ENCODE measurements around the gene SRGAP1. TPM values are rescaled to one million over a fixed set of nuclear protein-coding genes. Genes with fewer than 3 reads are reported as not detected.

SRGAP1 gene
- total and polyA plus RNA-seq, 2 of the 13 experiments (the other 11 are each of a cell fraction or from before 2014, with no cell fraction given): 1.6 to 3.4 TPM

DNA sequence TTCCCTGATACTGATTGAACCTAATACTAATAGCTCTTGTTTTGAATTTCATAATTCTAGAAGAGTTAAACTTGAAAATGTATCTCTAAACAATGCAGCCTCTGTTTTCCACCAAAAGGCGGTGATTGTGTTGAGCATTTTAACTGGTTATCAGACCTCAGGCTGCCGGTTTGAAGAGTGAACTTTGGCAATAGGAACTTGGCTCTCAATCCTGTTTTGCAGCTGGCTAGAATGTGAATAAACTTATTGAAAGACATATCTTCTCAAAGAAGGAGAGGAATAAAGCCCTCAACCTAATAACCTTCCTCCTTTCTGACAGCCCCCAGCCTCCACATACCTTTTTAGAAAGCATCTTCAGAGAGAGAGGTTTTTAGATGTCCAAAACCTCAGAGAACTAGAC, 105.4 kb downstream of the SRGAP1 start (continued):
- TF ChIP-seq, protein P1, sequence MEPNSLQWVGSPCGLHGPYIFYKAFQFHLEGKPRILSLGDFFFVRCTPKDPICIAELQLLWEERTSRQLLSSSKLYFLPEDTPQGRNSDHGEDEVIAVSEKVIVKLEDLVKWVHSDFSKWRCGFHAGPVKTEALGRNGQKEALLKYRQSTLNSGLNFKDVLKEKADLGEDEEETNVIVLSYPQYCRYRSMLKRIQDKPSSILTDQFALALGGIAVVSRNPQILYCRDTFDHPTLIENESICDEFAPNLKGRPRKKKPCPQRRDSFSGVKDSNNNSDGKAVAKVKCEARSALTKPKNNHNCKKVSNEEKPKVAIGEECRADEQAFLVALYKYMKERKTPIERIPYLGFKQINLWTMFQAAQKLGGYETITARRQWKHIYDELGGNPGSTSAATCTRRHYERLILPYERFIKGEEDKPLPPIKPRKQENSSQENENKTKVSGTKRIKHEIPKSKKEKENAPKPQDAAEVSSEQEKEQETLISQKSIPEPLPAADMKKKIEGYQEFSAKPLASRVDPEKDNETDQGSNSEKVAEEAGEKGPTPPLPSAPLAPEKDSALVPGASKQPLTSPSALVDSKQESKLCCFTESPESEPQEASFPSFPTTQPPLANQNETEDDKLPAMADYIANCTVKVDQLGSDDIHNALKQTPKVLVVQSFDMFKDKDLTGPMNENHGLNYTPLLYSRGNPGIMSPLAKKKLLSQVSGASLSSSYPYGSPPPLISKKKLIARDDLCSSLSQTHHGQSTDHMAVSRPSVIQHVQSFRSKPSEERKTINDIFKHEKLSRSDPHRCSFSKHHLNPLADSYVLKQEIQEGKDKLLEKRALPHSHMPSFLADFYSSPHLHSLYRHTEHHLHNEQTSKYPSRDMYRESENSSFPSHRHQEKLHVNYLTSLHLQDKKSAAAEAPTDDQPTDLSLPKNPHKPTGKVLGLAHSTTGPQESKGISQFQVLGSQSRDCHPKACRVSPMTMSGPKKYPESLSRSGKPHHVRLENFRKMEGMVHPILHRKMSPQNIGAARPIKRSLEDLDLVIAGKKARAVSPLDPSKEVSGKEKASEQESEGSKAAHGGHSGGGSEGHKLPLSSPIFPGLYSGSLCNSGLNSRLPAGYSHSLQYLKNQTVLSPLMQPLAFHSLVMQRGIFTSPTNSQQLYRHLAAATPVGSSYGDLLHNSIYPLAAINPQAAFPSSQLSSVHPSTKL (CRISPR knock-in tag; IDR thresholded peaks at IDR 0.05): peak; percentile 39; the same call in 1 of the 2 replicates
- TF ChIP-seq PLRG1 (conservative IDR thresholded peaks at IDR 0.05): no peak
- TF ChIP-seq NCOA2 (CRISPR knock-in tag; IDR thresholded peaks at IDR 0.05): 0 out of 2 replicates have a peak, but pooled peaks have one; percentile 14
- TF ChIP-seq, protein P2, sequence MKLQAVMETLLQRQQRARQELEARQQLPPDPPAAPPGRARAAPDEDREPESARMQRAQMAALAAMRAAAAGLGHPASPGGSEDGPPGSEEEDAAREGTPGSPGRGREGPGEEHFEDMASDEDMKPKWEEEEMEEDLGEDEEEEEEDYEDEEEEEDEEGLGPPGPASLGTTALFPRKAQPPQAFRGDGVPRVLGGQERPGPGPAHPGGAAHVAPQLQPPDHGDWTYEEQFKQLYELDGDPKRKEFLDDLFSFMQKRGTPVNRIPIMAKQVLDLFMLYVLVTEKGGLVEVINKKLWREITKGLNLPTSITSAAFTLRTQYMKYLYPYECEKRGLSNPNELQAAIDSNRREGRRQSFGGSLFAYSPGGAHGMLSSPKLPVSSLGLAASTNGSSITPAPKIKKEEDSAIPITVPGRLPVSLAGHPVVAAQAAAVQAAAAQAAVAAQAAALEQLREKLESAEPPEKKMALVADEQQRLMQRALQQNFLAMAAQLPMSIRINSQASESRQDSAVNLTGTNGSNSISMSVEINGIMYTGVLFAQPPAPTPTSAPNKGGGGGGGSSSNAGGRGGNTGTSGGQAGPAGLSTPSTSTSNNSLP (IDR thresholded peaks at IDR 0.05; ENCODE audit: low read depth, low read length): no peak
- TF ChIP-seq, protein P3, sequence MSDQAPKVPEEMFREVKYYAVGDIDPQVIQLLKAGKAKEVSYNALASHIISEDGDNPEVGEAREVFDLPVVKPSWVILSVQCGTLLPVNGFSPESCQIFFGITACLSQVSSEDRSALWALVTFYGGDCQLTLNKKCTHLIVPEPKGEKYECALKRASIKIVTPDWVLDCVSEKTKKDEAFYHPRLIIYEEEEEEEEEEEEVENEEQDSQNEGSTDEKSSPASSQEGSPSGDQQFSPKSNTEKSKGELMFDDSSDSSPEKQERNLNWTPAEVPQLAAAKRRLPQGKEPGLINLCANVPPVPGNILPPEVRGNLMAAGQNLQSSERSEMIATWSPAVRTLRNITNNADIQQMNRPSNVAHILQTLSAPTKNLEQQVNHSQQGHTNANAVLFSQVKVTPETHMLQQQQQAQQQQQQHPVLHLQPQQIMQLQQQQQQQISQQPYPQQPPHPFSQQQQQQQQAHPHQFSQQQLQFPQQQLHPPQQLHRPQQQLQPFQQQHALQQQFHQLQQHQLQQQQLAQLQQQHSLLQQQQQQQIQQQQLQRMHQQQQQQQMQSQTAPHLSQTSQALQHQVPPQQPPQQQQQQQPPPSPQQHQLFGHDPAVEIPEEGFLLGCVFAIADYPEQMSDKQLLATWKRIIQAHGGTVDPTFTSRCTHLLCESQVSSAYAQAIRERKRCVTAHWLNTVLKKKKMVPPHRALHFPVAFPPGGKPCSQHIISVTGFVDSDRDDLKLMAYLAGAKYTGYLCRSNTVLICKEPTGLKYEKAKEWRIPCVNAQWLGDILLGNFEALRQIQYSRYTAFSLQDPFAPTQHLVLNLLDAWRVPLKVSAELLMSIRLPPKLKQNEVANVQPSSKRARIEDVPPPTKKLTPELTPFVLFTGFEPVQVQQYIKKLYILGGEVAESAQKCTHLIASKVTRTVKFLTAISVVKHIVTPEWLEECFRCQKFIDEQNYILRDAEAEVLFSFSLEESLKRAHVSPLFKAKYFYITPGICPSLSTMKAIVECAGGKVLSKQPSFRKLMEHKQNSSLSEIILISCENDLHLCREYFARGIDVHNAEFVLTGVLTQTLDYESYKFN (CRISPR knock-in tag; conservative IDR thresholded peaks at IDR 0.05): peak; percentile 54
- TF ChIP-seq HNF4A (CRISPR knock-in tag; IDR thresholded peaks at IDR 0.05): peak; percentile 52; the same call in 1 of the 2 replicates
- TF ChIP-seq SOX6 (IDR thresholded peaks at IDR 0.05): no peak
- TF ChIP-seq SOX6 (CRISPR knock-in tag; IDR thresholded peaks at IDR 0.05): peak; percentile 38; the same call in 1 of the 2 replicates
- no peak for TF ChIP-seq ZBTB8A (CRISPR knock-in tag; IDR thresholded peaks at IDR 0.05; ENCODE audit: borderline replicate concordance, low read depth)
- no peak for TF ChIP-seq ZNF598 (CRISPR knock-in tag; IDR thresholded peaks at IDR 0.05; ENCODE audit: borderline replicate concordance)
- TF ChIP-seq EP300 (IDR thresholded peaks at IDR 0.05; ENCODE audit: low read depth in 2 of 2, low read length in 2 of 2): peak in 1 of 2 experiments; percentile 9; a peak in 1 of 4 replicates
- TF ChIP-seq EP300 (CRISPR knock-in tag; IDR thresholded peaks at IDR 0.05; ENCODE audit: borderline replicate concordance): no peak
- TF ChIP-seq YY1 (IDR thresholded peaks at IDR 0.05; ENCODE audit: insufficient read depth, insufficient replicate concordance, low read depth, low read length): no peak
- TF ChIP-seq RFX3 (CRISPR knock-in tag; IDR thresholded peaks at IDR 0.05): no peak
- no peak for TF ChIP-seq ZSCAN20 (CRISPR knock-in tag; IDR thresholded peaks at IDR 0.05; ENCODE audit: borderline replicate concordance)
- TF ChIP-seq AGO2 (optimal IDR thresholded peaks at IDR 0.05; ENCODE audit: low read depth, low read length): no peak
- TF ChIP-seq MLLT10 (CRISPR knock-in tag; IDR thresholded peaks at IDR 0.05): no peak
- TF ChIP-seq, protein P4, sequence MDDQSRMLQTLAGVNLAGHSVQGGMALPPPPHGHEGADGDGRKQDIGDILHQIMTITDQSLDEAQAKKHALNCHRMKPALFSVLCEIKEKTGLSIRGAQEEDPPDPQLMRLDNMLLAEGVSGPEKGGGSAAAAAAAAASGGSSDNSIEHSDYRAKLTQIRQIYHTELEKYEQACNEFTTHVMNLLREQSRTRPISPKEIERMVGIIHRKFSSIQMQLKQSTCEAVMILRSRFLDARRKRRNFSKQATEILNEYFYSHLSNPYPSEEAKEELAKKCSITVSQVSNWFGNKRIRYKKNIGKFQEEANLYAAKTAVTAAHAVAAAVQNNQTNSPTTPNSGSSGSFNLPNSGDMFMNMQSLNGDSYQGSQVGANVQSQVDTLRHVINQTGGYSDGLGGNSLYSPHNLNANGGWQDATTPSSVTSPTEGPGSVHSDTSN (CRISPR knock-in tag; IDR thresholded peaks at IDR 0.05; ENCODE audit: borderline replicate concordance): no peak
- peak; percentile 45; the same call in 1 of the 2 replicates for TF ChIP-seq ZNF205 (CRISPR knock-in tag; IDR thresholded peaks at IDR 0.05)
- TF ChIP-seq HNF4G (IDR thresholded peaks at IDR 0.05; ENCODE audit: borderline replicate concordance, low read depth, low read length): 0 out of 2 replicates have a peak, but pooled peaks have one; percentile 19
- TF ChIP-seq HNF4G (CRISPR knock-in tag; IDR thresholded peaks at IDR 0.05; ENCODE audit: borderline replicate concordance, low read depth): no peak
